Mesenchymal stem cell (in vitro differentiated cells and primary cell): Measurements from ENCODE around the gene CD9.

Source experiments
- DNase-seq: peaks from one replicate; pipeline ENCODE4 v3.0.0-alpha.2; 2013
- H2AFZ ChIP-seq: one replicate; pipeline ENCODE4 v1.6.1; 2013; ENCODE audit warnings: low read depth, mild to moderate bottlenecking, control low read depth, inconsistent platforms, low read length, moderate library complexity
- H2AK5ac ChIP-seq: 2 replicates; pipeline ENCODE4 v1.6.1; 2013; ENCODE audit warnings: low read length, moderate library complexity, mild to moderate bottlenecking, inconsistent platforms; ENCODE audit not compliant: severe bottlenecking
- H2BK120ac ChIP-seq: one replicate; pipeline ENCODE4 v1.6.1; 2013; ENCODE audit warnings: low read depth, mild to moderate bottlenecking, inconsistent platforms, low read length, moderate library complexity
- H2BK12ac ChIP-seq, 2 experiments: one replicate each; pipeline ENCODE4 v1.6.1; 2013; ENCODE audit warnings: inconsistent platforms in 2 of 2, low read length in 2 of 2, mild to moderate bottlenecking in 2 of 2, moderate library complexity in 2 of 2, control low read depth in 1 of 2
- H2BK15ac ChIP-seq: one replicate; pipeline ENCODE4 v1.6.1; 2013; ENCODE audit warnings: mild to moderate bottlenecking, low read depth, inconsistent platforms; ENCODE audit not compliant: poor library complexity, severe bottlenecking
- H2BK5ac ChIP-seq: 2 replicates; pipeline ENCODE4 v1.6.1; 2013; ENCODE audit warnings: low read depth, mild to moderate bottlenecking, low read length, control low read depth, inconsistent platforms; ENCODE audit not compliant: poor library complexity, severe bottlenecking
- H3K14ac ChIP-seq, 2 experiments: one replicate each; pipeline ENCODE4 v1.6.1; 2013; ENCODE audit warnings: inconsistent platforms in 2 of 2, low read length in 2 of 2, control low read depth in 1 of 2, mild to moderate bottlenecking in 1 of 2, moderate library complexity in 1 of 2
- H3K18ac ChIP-seq, 2 experiments: one replicate each; pipeline ENCODE4 v1.6.1; 2013; ENCODE audit warnings: inconsistent platforms in 2 of 2, low read length in 2 of 2, control low read depth in 1 of 2, low read depth in 1 of 2, mild to moderate bottlenecking in 1 of 2
- H3K23ac ChIP-seq, 2 experiments: one replicate each; pipeline ENCODE4 v1.6.1; 2013; ENCODE audit warnings: inconsistent platforms in 2 of 2, low read length in 2 of 2, mild to moderate bottlenecking in 2 of 2, moderate library complexity in 2 of 2, control low read depth in 1 of 2
- H3K27ac ChIP-seq: 2 replicates; pipeline ENCODE4 v1.5.1; 2013; ENCODE audit warnings: mild to moderate bottlenecking, moderate library complexity, low read length, control low read depth, inconsistent platforms; ENCODE audit not compliant: poor library complexity, severe bottlenecking
- H3K27me3 ChIP-seq, 2 experiments: 2 replicates each; pipeline versions ENCODE4 v1.6.1 to v1.7.0; 2013; ENCODE audit warnings: low read length in 2 of 2, mild to moderate bottlenecking in 2 of 2, moderate library complexity in 2 of 2, control low read depth in 1 of 2, inconsistent platforms in 1 of 2; ENCODE audit not compliant: control insufficient read depth in 1 of 2, insufficient read depth in 1 of 2
- H3K36me3 ChIP-seq, 2 experiments: 2 replicates each; pipeline versions ENCODE4 v1.6.1 to v1.7.0; 2013; ENCODE audit warnings: low read length in 2 of 2, control low read depth in 1 of 2, inconsistent platforms in 1 of 2, low read depth in 1 of 2, mild to moderate bottlenecking in 1 of 2; ENCODE audit not compliant: insufficient read depth in 2 of 2, control insufficient read depth in 1 of 2
- H3K4ac ChIP-seq, 2 experiments: one replicate each; pipeline ENCODE4 v1.6.1; 2013; ENCODE audit warnings: inconsistent platforms in 2 of 2, low read length in 2 of 2, mild to moderate bottlenecking in 2 of 2, moderate library complexity in 2 of 2, control low read depth in 1 of 2, low read depth in 1 of 2
- H3K4me1 ChIP-seq: 2 replicates; pipeline ENCODE4 v1.6.1; 2013; ENCODE audit warnings: low read depth, low read length, control low read depth; ENCODE audit not compliant: control insufficient read depth, insufficient read depth
- H3K4me2 ChIP-seq: 2 replicates; pipeline ENCODE4 v1.6.1; 2013; ENCODE audit warnings: low read length, mild to moderate bottlenecking, inconsistent platforms; ENCODE audit not compliant: poor library complexity, severe bottlenecking
- H3K4me3 ChIP-seq, 2 experiments: 2 replicates each; pipeline versions ENCODE4 v1.5.1 to v1.7.0; 2013; ENCODE audit warnings: low read length in 2 of 2, mild to moderate bottlenecking in 2 of 2, control low read depth in 1 of 2, low read depth in 1 of 2; ENCODE audit not compliant: insufficient read depth in 1 of 2
- H3K79me1 ChIP-seq: replicated peaks from 2 replicates; pipeline ENCODE4 v1.6.1; 2013; ENCODE audit warnings: mild to moderate bottlenecking, control low read depth, low read length, inconsistent platforms; ENCODE audit not compliant: poor library complexity, severe bottlenecking
- H3K9ac ChIP-seq: 2 replicates; pipeline ENCODE4 v1.7.0; 2013; ENCODE audit warnings: mild to moderate bottlenecking, low read length, moderate library complexity
- H3K9me3 ChIP-seq: 2 replicates; pipeline ENCODE4 v1.7.0; 2013; ENCODE audit warnings: mild to moderate bottlenecking, low read length; ENCODE audit not compliant: control insufficient read depth
- H4K8ac ChIP-seq: one replicate; pipeline ENCODE4 v1.6.1; 2013; ENCODE audit warnings: inconsistent platforms, mild to moderate bottlenecking, low read length, moderate library complexity
- H4K91ac ChIP-seq: one replicate; pipeline ENCODE4 v1.6.1; 2013; ENCODE audit warnings: mild to moderate bottlenecking, low read length, inconsistent platforms
- WGBS: methylation state at CpG from one replicate; pipeline ENCODE4 v1.1.7; 2013; ENCODE audit warnings: mixed read lengths; 5-methylcytosine and 5-hydroxymethylcytosine counted together

Gene CD9

DNA sequence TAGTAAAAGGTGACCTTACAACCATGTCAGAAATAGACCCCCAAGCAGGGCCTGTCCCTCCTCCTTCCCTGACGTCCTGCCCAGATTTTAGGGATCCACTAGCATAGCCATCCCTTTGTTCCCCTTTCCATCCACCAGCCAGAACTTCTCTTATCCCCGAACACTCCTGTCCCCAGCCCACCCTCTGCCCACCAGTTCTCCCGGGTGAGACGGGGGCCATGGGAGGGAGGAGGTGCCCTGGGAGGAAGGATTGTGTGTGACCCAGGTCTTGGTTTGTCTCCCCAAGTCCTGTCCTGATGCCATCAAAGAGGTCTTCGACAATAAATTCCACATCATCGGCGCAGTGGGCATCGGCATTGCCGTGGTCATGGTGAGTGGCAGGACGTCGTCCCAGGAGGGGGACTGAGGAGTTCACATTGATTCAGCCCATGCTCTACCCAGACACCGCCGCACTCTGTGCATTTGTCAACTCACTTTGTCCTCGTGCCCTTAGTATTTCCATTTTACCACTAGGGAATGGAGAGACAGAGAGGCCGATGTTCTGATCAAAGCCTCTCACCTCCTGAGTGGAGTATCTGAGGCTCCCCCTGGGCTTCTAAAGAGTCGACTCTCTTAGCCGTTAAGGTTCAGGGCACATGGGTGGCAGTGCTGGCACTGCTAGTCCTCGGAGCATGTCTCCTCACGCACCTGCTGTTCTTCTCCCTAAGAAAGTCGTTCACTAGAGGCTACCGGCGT is 35.9 kb downstream of the CD9 start:
- no peak overlapping the region for H3K18ac ChIP-seq
- no peak overlapping the region for H3K27ac ChIP-seq
- no peak for DNase-seq
- H4K91ac ChIP-seq: no peak overlapping the region
- H3K4ac ChIP-seq: no peak overlapping the region
- H4K8ac ChIP-seq: no peak overlapping the region
- 93% methylated on average over 21 of the region's 22 CpGs for WGBS
- no peak overlapping the region for H3K9ac ChIP-seq
- H2BK120ac ChIP-seq: no peak overlapping the region
- no peaks in the 10 kb centered on the region for H3K27me3 ChIP-seq
- H3K14ac ChIP-seq: no peak overlapping the region
- peaks cover 20 to 69% of the 10 kb centered on the region in 2 experiments for H3K36me3 ChIP-seq
- no peak overlapping the region for H2BK15ac ChIP-seq
- no peaks in the 10 kb centered on the region for H3K79me1 ChIP-seq
- H3K4me3 ChIP-seq: no peak overlapping the region
- H2AFZ ChIP-seq: no peak overlapping the region
- H3K4me1 ChIP-seq: peaks cover 2% of the 10 kb centered on the region
- no peaks in the 10 kb centered on the region for H3K9me3 ChIP-seq
- no peak overlapping the region for H2BK5ac ChIP-seq
- H2AK5ac ChIP-seq: no peak overlapping the region
- no peak overlapping the region for H3K4me2 ChIP-seq
- no peak overlapping the region for H3K23ac ChIP-seq
- H2BK12ac ChIP-seq: no peak overlapping the region

DNA sequence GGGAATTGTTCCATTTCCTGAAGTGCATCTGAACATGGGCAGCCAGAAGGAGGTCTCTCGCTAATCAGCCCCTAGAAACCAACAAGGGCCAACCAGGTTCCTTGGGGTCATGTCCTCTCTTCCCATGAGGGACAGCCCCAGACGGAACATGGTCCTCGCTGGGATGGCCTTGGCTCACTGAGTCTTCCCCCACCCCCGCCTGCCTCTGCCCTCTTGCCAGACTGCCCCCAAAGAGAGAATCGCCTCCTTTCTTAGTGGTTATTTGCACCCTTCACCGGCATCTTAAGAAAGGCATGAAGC is 36.4 kb downstream of the CD9 start:
- H3K4me1 ChIP-seq: peaks cover 4% of the 10 kb centered on the region
- no peak overlapping the region for H2AK5ac ChIP-seq
- H3K4me3 ChIP-seq: no peak overlapping the region
- DNase-seq: no peak
- peak overlapping the region; percentile 27 for H4K8ac ChIP-seq
- H3K18ac ChIP-seq: no peak overlapping the region
- H3K4ac ChIP-seq: no peak overlapping the region
- H2BK15ac ChIP-seq: no peak overlapping the region
- no peak overlapping the region for H3K23ac ChIP-seq
- H2BK5ac ChIP-seq: no peak overlapping the region
- no peak overlapping the region for H3K14ac ChIP-seq
- H2BK12ac ChIP-seq: no peak overlapping the region
- H3K79me1 ChIP-seq: no peaks in the 10 kb centered on the region
- no peaks in the 10 kb centered on the region for H3K27me3 ChIP-seq
- whole genome bisulfite sequencing: 97% methylated on average over 6 of the region's 6 CpGs
- H3K27ac ChIP-seq: no peak overlapping the region
- no peak overlapping the region for H3K9ac ChIP-seq
- no peak overlapping the region for H2BK120ac ChIP-seq
- H3K36me3 ChIP-seq: peaks cover 20 to 68% of the 10 kb centered on the region in 2 experiments
- no peak overlapping the region for H2AFZ ChIP-seq
- no peak overlapping the region for H4K91ac ChIP-seq
- H3K4me2 ChIP-seq: no peak overlapping the region
- H3K9me3 ChIP-seq: no peaks in the 10 kb centered on the region

DNA sequence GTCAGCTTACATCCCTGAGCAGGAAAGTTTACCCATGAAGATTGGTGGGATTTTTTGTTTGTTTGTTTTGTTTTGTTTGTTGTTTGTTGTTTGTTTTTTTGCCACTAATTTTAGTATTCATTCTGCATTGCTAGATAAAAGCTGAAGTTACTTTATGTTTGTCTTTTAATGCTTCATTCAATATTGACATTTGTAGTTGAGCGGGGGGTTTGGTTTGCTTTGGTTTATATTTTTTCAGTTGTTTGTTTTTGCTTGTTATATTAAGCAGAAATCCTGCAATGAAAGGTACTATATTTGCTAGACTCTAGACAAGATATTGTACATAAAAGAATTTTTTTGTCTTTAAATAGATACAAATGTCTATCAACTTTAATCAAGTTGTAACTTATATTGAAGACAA is 37.6 kb downstream of the CD9 start:
- Histone ChIP-seq H3K4me2 (no peak overlapping the region), H3K27me3 (no peaks in the 10 kb centered on the region), H3K4ac (no peak overlapping the region), H2BK120ac (no peak overlapping the region), H4K8ac (no peak overlapping the region), H2AFZ (no peak overlapping the region), H3K14ac (no peak overlapping the region), H3K27ac (no peak overlapping the region), H3K79me1 (no peaks in the 10 kb centered on the region), H3K9ac (no peak overlapping the region), H2BK5ac (no peak overlapping the region), H2BK15ac (no peak overlapping the region), H2AK5ac (no peak overlapping the region), H4K91ac (no peak overlapping the region), H3K36me3 (peaks cover 17 to 65% of the 10 kb centered on the region in 2 experiments), H3K23ac (no peak overlapping the region), H3K9me3 (no peaks in the 10 kb centered on the region), H2BK12ac (no peak overlapping the region), H3K18ac (no peak overlapping the region), H3K4me1 (peaks cover 7% of the 10 kb centered on the region), H3K4me3 (no peak overlapping the region)
- DNase-seq: no peak
- no CpG with 5 or more reads among the region's 1 CpG for WGBS

DNA sequence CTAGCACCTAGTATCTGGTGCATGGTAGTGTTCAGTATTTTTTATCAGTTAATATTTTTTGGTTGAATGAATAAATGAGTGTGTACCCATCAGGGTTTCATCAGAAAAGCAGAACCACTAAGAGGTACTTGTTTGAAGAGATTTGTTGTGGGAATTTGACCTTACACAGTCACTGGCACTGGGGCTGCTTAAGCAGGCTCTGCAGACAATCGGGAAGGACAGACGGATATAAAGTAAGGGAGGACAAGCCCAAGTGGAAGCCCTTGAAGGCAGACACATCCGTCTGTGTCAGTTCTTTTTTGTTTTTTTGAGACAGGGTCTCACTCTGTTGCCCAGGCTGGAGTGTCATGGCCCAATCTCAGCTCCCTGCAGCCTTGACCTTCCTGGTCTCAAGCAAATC is 38.7 kb downstream of the CD9 start:
- no peaks in the 10 kb centered on the region for H3K9me3 ChIP-seq
- no peak for DNase-seq
- no peak overlapping the region for H2BK12ac ChIP-seq
- WGBS: 96% methylated on average over 3 of the region's 3 CpGs
- H3K27me3 ChIP-seq: no peaks in the 10 kb centered on the region
- no peak overlapping the region for H3K4me2 ChIP-seq
- H2BK120ac ChIP-seq: no peak overlapping the region
- no peak overlapping the region for H2BK15ac ChIP-seq
- H3K27ac ChIP-seq: no peak overlapping the region
- H2AK5ac ChIP-seq: no peak overlapping the region
- H3K79me1 ChIP-seq: no peaks in the 10 kb centered on the region
- H3K4ac ChIP-seq: no peak overlapping the region
- H3K4me3 ChIP-seq: no peak overlapping the region
- no peak overlapping the region for H2AFZ ChIP-seq
- H3K18ac ChIP-seq: no peak overlapping the region
- no peak overlapping the region for H4K91ac ChIP-seq
- H3K23ac ChIP-seq: no peak overlapping the region
- H3K14ac ChIP-seq: no peak overlapping the region
- H3K36me3 ChIP-seq: peaks cover 17 to 55% of the 10 kb centered on the region in 2 experiments
- H3K4me1 ChIP-seq: peaks cover 7% of the 10 kb centered on the region
- no peak overlapping the region for H2BK5ac ChIP-seq
- no peak overlapping the region for H4K8ac ChIP-seq
- no peak overlapping the region for H3K9ac ChIP-seq
